ENCODE data around the gene DDAH1.

The DDAH1 gene

GRCh38 chr1:85445906-85446305 is 19.1 kb downstream of the DDAH1 start:
- Histone ChIP-seq H3K9ac (ENCODE audit: low read length) (no peak overlapping the region), H3K79me2 (ENCODE audit: low read length) (no peaks in the 10 kb centered on the region), H3K27ac (ENCODE audit: low read length) (no peak overlapping the region), H3K9me3 (ENCODE audit: insufficient read depth, low read length) (no peaks in the 10 kb centered on the region), H4K20me1 (ENCODE audit: insufficient read depth, low read length) (no peaks in the 10 kb centered on the region), H3K4me3 (ENCODE audit: low read length) (no peak overlapping the region), H2AFZ (ENCODE audit: low read depth, low read length) (no peak overlapping the region), H3K4me2 (ENCODE audit: low read length) (no peak overlapping the region), H3K36me3 (replicated peaks; ENCODE audit: low read depth, low read length) (no peaks in the 10 kb centered on the region), H3K27me3 (ENCODE audit: low read depth, low read length) (no peaks in the 10 kb centered on the region), H3K4me1 (ENCODE audit: low read length) (no peaks in the 10 kb centered on the region)
- TF ChIP-seq EZH2phosphoT487 (IDR thresholded peaks at IDR 0.05; ENCODE audit: low read depth) (no peak), CTCF (IDR thresholded peaks at IDR 0.05; ENCODE audit: low read depth, low read length) (no peak)

GRCh38 chr1:85444381-85444780 is 20.6 kb downstream of the DDAH1 start:
- Histone ChIP-seq H3K27me3 (ENCODE audit: low read depth, low read length) (no peaks in the 10 kb centered on the region), H3K9ac (ENCODE audit: low read length) (no peak overlapping the region), H2AFZ (ENCODE audit: low read depth, low read length) (no peak overlapping the region), H3K4me1 (ENCODE audit: low read length) (no peaks in the 10 kb centered on the region), H4K20me1 (ENCODE audit: insufficient read depth, low read length) (no peaks in the 10 kb centered on the region), H3K4me2 (ENCODE audit: low read length) (no peak overlapping the region), H3K36me3 (replicated peaks; ENCODE audit: low read depth, low read length) (no peaks in the 10 kb centered on the region), H3K4me3 (ENCODE audit: low read length) (no peak overlapping the region), H3K79me2 (ENCODE audit: low read length) (no peaks in the 10 kb centered on the region), H3K27ac (ENCODE audit: low read length) (no peak overlapping the region), H3K9me3 (ENCODE audit: insufficient read depth, low read length) (no peaks in the 10 kb centered on the region)
- no peak for TF ChIP-seq CTCF (IDR thresholded peaks at IDR 0.05; ENCODE audit: low read depth, low read length)
- TF ChIP-seq EZH2phosphoT487 (IDR thresholded peaks at IDR 0.05; ENCODE audit: low read depth) = no peak

DNA sequence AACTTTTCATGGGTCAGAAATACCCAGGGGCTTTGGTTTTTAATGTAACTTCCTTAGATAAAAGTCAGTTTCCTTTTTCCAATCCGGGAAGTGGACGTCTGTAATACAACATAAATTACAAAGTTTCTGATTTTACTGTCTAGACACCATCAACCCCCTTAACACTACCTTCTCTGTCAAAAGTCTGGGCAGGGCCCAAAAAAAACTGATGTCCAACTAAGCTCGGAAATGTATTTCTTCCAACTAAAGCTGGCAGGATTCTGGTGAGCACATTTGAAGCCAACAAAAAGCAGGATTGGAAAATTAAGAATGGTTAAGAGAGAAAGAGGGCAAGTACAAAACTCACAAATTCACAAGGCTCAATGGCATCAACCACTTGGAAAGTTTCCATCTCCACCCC is 24.3 kb downstream of the DDAH1 start:
- TF ChIP-seq EZH2phosphoT487 (IDR thresholded peaks at IDR 0.05; ENCODE audit: low read depth) (no peak), CTCF (IDR thresholded peaks at IDR 0.05; ENCODE audit: low read depth, low read length) (no peak)
- Histone ChIP-seq H3K4me1 (ENCODE audit: low read length) (no peaks in the 10 kb centered on the region), H3K27ac (ENCODE audit: low read length) (no peak overlapping the region), H3K4me2 (ENCODE audit: low read length) (no peak overlapping the region), H3K9me3 (ENCODE audit: insufficient read depth, low read length) (no peaks in the 10 kb centered on the region), H3K27me3 (ENCODE audit: low read depth, low read length) (no peaks in the 10 kb centered on the region), H3K9ac (ENCODE audit: low read length) (no peak overlapping the region), H2AFZ (ENCODE audit: low read depth, low read length) (no peak overlapping the region), H3K36me3 (replicated peaks; ENCODE audit: low read depth, low read length) (no peaks in the 10 kb centered on the region), H4K20me1 (ENCODE audit: insufficient read depth, low read length) (no peaks in the 10 kb centered on the region), H3K4me3 (ENCODE audit: low read length) (no peak overlapping the region), H3K79me2 (ENCODE audit: low read length) (no peaks in the 10 kb centered on the region)

- Histone ChIP-seq H3K4me3 (ENCODE audit: low read length) (no peak overlapping the region), H3K9me3 (ENCODE audit: insufficient read depth, low read length) (no peaks in the 10 kb centered on the region), H4K20me1 (ENCODE audit: insufficient read depth, low read length) (no peaks in the 10 kb centered on the region), H2AFZ (ENCODE audit: low read depth, low read length) (no peak overlapping the region), H3K27me3 (ENCODE audit: low read depth, low read length) (no peaks in the 10 kb centered on the region), H3K4me2 (ENCODE audit: low read length) (no peak overlapping the region), H3K4me1 (ENCODE audit: low read length) (no peaks in the 10 kb centered on the region), H3K9ac (ENCODE audit: low read length) (no peak overlapping the region), H3K27ac (ENCODE audit: low read length) (no peak overlapping the region), H3K36me3 (replicated peaks; ENCODE audit: low read depth, low read length) (no peaks in the 10 kb centered on the region), H3K79me2 (ENCODE audit: low read length) (no peaks in the 10 kb centered on the region)
- no peak for TF ChIP-seq EZH2phosphoT487 (IDR thresholded peaks at IDR 0.05; ENCODE audit: low read depth)
- no peak for TF ChIP-seq CTCF (IDR thresholded peaks at IDR 0.05; ENCODE audit: low read depth, low read length)
These were observed 26.6 kb downstream of the DDAH1 start for GRCh38 chr1:85438353-85438752.
